Peyer's patch (tissue), 4 donors: ENCODE measurements around the gene TWSG1. TPM values are rescaled to one million over a fixed set of nuclear protein-coding genes. Genes with fewer than 3 reads are reported as not detected.

Experiments
- DNase-seq, 3 donors: peaks; one replicate each; pipeline ENCODE4 v3.0.0-alpha.2; 2017 to 2019
- H3K27ac ChIP-seq, 4 donors: fragments of 200-600 bp; sonication (generic); one replicate each; pipeline ENCODE4 v1.5.1; 2016 to 2019
- H3K27me3 ChIP-seq, 2 donors: fragments of 200-600 bp; sonication (generic); one replicate each; pipeline ENCODE4 v1.5.1; 2019
- H3K36me3 ChIP-seq, 3 donors: fragments of 200-600 bp; sonication (generic); one replicate each; pipeline ENCODE4 v1.5.1; 2016 to 2019
- H3K4me1 ChIP-seq, 4 donors: fragments of 200-600 bp; sonication (generic); one replicate each; pipeline ENCODE4 v1.5.1; 2016 to 2019
- H3K4me3 ChIP-seq, 4 donors: fragments of 200-600 bp; sonication (generic); 1 replicate in 3 of 4; 2 replicates in 1 of 4; pipeline ENCODE4 v1.5.1; 2016 to 2019; ENCODE audit warnings: mild to moderate bottlenecking in 1 of 4
- H3K9me3 ChIP-seq, 4 donors: fragments of 200-600 bp; sonication (generic); one replicate each; pipeline ENCODE4 v1.5.1; 2016 to 2019; ENCODE audit warnings: mild to moderate bottlenecking in 1 of 4
- POLR2A ChIP-seq, 2 donors: fragments of 450-650 bp; IDR thresholded peaks; one replicate each; pipeline ENCODE4 v1.5.1; 2017; ENCODE audit warnings: antibody characterized with exemption in 2 of 2, mild to moderate bottlenecking in 2 of 2, moderate library complexity in 2 of 2
- total RNA-seq, 4 donors: library from RNA; depleted of rRNA; stranded (reverse); fragments of >200 nt; gene quantifications; one replicate each; pipeline ENCODE4 v1.1.0, GENCODE V29; 2016
- TF ChIP-seq, protein P1 (sequence below), 6 experiments: fragments of 450-650 bp in 4 of 6; fragments of 200-600 bp in 2 of 6; sonication (generic) in 1 of 6; IDR thresholded peaks; one replicate each; pipeline ENCODE4 v1.5.1; 2017 to 2019; ENCODE audit warnings: antibody characterized with exemption in 6 of 6, mild to moderate bottlenecking in 3 of 6, moderate library complexity in 1 of 6

Gene TWSG1
- total RNA-seq, 4 donors from 2014 or later = 7.5 to 12.4 (median 10.5) TPM

DNA sequence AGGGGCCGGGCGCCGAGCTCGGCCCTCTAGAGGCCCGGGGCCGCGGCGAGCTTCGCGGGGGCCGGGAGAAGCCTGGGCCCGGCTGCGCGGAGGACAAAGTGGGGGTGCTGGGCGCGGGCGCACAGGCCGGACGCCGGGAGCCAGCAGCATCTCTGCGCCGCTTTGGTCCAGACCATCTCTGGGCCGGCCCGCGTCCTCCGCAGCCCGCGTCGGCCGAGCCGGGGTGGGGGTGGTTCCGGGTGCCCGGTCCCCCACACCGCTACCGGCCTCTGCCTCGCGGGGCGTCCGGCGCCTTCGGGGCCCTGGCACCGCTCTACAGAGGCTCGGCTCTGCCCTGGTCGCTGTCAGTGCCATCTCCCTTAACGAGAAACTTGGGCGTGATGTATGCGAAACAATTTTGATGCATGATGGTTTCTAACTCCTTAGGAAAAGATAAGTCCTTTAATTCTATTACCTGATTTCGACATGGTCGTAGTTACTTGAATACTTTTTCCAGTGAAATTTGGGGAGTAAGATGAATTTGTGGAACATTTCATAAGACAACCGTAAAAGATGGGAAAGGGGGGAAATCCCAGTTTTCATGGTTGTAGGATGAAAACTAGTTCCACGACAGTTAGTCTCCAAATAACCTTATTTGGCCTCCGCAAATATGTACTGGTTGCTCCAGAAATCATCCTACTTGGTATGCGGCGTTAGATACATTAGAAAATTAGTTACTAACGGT is 562 bp downstream of the TWSG1 start:
- peaks cover 0 to 7% (median 0%) of the 10 kb centered on the region in 4 donors for H3K4me1 ChIP-seq
- H3K27me3 ChIP-seq = no peaks in the 10 kb centered on the region
- H3K36me3 ChIP-seq = no peaks in the 10 kb centered on the region
- peak in 1 of 3 donors; percentile 38 for DNase-seq
- TF ChIP-seq, protein P1, sequence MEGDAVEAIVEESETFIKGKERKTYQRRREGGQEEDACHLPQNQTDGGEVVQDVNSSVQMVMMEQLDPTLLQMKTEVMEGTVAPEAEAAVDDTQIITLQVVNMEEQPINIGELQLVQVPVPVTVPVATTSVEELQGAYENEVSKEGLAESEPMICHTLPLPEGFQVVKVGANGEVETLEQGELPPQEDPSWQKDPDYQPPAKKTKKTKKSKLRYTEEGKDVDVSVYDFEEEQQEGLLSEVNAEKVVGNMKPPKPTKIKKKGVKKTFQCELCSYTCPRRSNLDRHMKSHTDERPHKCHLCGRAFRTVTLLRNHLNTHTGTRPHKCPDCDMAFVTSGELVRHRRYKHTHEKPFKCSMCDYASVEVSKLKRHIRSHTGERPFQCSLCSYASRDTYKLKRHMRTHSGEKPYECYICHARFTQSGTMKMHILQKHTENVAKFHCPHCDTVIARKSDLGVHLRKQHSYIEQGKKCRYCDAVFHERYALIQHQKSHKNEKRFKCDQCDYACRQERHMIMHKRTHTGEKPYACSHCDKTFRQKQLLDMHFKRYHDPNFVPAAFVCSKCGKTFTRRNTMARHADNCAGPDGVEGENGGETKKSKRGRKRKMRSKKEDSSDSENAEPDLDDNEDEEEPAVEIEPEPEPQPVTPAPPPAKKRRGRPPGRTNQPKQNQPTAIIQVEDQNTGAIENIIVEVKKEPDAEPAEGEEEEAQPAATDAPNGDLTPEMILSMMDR (IDR thresholded peaks at IDR 0.05) = peak in 1 of 6 experiments; percentile 22
- no peak for TF ChIP-seq POLR2A (IDR thresholded peaks at IDR 0.05)
- no peaks in the 10 kb centered on the region for H3K9me3 ChIP-seq
- peak overlapping the region; percentile 73 to 83 (median 81) for H3K27ac ChIP-seq
- peak overlapping the region; percentile 73 to 81 (median 78) for H3K4me3 ChIP-seq

DNA sequence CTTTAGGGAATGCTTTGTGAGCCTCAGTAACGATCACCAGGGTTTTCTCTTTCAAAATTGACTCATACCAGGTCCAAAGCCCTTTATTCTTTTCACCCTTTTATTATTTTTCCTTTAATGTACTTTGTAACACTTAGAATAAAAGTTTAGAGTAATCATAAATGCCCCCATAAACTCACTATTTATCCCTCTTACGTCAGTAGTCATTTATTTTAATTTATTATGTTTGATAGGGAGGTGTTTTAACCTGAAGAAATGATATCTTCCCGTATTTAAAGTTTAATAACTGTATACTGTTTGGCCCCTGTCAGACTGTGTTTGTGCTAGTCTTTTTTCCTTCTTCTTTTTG is 1.1 kb downstream of the TWSG1 start:
- no peak for DNase-seq
- no peak overlapping the region for H3K27ac ChIP-seq
- H3K36me3 ChIP-seq = no peaks in the 10 kb centered on the region
- H3K27me3 ChIP-seq = no peaks in the 10 kb centered on the region
- peak overlapping the region in 3 of 4 donors; percentile 73 to 80 (median 76) for H3K4me3 ChIP-seq
- no peaks in the 10 kb centered on the region for H3K9me3 ChIP-seq
- TF ChIP-seq, protein P1 (IDR thresholded peaks at IDR 0.05) = no peak
- no peak for TF ChIP-seq POLR2A (IDR thresholded peaks at IDR 0.05)
- peaks cover 0 to 7% (median 0%) of the 10 kb centered on the region in 4 donors for H3K4me1 ChIP-seq

DNA sequence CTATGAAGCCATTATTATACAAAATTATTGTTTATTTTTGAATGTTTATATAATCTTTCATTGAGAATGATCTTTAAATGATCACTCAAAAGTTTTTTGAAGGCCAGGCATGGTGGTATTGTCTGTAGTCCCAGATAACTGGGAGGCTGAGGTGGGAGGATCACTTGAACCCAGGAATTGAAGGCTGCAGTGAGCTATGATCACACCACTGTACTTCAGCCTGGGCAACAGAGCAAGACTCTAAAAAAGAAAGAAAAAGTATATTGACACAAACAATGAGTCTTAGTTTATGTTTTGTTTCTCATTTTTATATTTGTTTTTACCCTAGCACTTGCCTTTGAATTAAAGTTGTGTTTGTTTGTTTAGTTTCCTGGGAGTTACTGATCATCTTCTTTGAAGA is 2.3 kb downstream of the TWSG1 start:
- no peak for TF ChIP-seq POLR2A (IDR thresholded peaks at IDR 0.05)
- TF ChIP-seq, protein P1 (IDR thresholded peaks at IDR 0.05) = no peak
- H3K4me3 ChIP-seq = no peak overlapping the region
- H3K27me3 ChIP-seq = no peaks in the 10 kb centered on the region
- H3K4me1 ChIP-seq = peaks cover 0 to 7% (median 0%) of the 10 kb centered on the region in 4 donors
- H3K9me3 ChIP-seq = no peaks in the 10 kb centered on the region
- no peak overlapping the region for H3K27ac ChIP-seq
- no peaks in the 10 kb centered on the region for H3K36me3 ChIP-seq
- DNase-seq = no peak

DNA sequence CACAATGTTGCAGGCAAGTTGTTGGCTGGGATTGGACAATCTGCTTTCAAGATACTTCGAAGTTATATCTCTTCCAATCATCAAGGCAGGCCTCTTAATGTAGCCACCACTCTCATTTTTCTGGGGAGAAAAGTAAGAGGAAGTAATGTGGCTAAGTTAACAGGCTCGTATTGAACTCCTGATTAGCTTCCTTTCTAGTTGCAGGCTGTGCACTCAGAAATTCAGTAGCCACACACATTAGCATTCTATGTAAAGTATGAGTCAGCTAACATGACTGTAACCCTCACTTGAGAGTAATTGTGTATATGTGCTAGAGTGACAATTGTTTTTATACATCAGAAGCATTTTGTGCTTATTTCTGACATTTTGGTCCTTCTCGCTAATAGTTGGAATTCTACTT is 3.3 kb downstream of the TWSG1 start:
- H3K9me3 ChIP-seq = no peaks in the 10 kb centered on the region
- no peak for DNase-seq
- no peaks in the 10 kb centered on the region for H3K27me3 ChIP-seq
- H3K27ac ChIP-seq = no peak overlapping the region
- H3K36me3 ChIP-seq = no peaks in the 10 kb centered on the region
- H3K4me3 ChIP-seq = no peak overlapping the region
- TF ChIP-seq, protein P1 (IDR thresholded peaks at IDR 0.05) = no peak
- TF ChIP-seq POLR2A (IDR thresholded peaks at IDR 0.05) = no peak
- peaks cover 0 to 7% (median 0%) of the 10 kb centered on the region in 4 donors for H3K4me1 ChIP-seq

DNA sequence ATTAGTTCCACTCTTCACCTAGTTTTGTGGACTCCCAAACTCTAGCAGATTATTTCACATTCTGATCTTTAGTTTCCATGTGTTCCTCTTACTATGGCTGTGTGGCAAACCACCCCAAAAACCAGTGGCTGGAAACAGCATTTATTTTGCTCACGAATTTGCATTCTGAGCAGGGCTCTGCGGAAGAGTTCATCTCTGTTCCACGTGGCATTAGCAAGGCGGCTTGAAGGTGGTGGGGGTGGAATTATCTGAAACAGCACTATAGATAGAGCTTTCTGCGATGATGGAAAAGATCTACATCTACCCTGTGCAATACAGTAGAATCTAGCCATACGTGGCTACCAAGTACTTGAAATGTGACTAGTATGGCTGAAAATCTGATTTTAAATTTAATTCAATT is 5.9 kb downstream of the TWSG1 start:
- Histone ChIP-seq H3K27ac (no peak overlapping the region), H3K4me1 (no peaks in the 10 kb centered on the region), H3K4me3 (no peak overlapping the region), H3K36me3 (no peaks in the 10 kb centered on the region), H3K9me3 (no peaks in the 10 kb centered on the region), H3K27me3 (no peaks in the 10 kb centered on the region)
- DNase-seq = no peak
- TF ChIP-seq, protein P1 (IDR thresholded peaks at IDR 0.05) = no peak
- no peak for TF ChIP-seq POLR2A (IDR thresholded peaks at IDR 0.05)
